ENCODE results near the gene HSPA12B. TPM values are rescaled to one million over a fixed set of nuclear protein-coding genes. Genes with fewer than 3 reads are reported as not detected.

Gene HSPA12B
- total RNA-seq, 1 experiment from 2014 or later, result not detected

DNA sequence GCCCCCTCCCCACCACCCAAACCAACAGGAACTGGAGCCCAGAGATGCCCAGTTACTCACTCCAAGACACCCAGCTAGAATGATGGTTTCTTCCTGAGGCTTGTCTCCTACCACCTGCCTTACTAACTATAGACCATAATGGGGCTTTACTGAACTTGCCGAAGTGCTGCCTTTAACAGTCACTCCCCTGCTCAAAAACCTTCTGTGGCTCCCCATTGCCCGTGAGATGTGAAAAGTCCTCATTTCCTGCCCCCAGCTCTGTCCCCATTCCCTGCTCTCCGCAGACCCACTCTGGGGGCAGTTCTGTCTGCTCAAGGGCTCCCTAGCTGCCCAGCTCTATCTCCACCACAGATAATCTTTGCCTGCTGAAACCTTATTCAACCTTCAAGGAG is 25.0 kb upstream of the HSPA12B start:
- no peaks in the 10 kb centered on the region for H3K27me3 ChIP-seq (ENCODE audit: low read length)
- no peak overlapping the region for H3K4me3 ChIP-seq (ENCODE audit: low read length)
- no peaks in the 10 kb centered on the region for H3K36me3 ChIP-seq (ENCODE audit: insufficient read depth, low read length)
- no peaks in the 10 kb centered on the region for H3K9me3 ChIP-seq (ENCODE audit: low read length)
- no peaks in the 10 kb centered on the region for H3K79me2 ChIP-seq (ENCODE audit: low read length)
- no peaks in the 10 kb centered on the region for H3K4me1 ChIP-seq (ENCODE audit: low read length)
- no peaks in the 10 kb centered on the region; the same call in 1 of the 2 replicates for H4K20me1 ChIP-seq (ENCODE audit: insufficient read depth, low read depth, low read length)
- H3K9me2 ChIP-seq (replicated peaks; ENCODE audit: insufficient read depth, low read length), result no peaks in the 10 kb centered on the region
- no peak overlapping the region for H3K4me2 ChIP-seq (ENCODE audit: low read depth, low read length, poor library complexity, severe bottlenecking)
- no peak overlapping the region for H3K27ac ChIP-seq (ENCODE audit: low read length)
- no peak overlapping the region for H3K9ac ChIP-seq (ENCODE audit: low read length)
- no peak overlapping the region for H2AFZ ChIP-seq (ENCODE audit: low read length)
- no peak for DNase-seq

- no peak for DNase-seq
- no peaks in the 10 kb centered on the region; the same call in 1 of the 2 replicates for H4K20me1 ChIP-seq (ENCODE audit: insufficient read depth, low read depth, low read length)
- H3K9me3 ChIP-seq (ENCODE audit: low read length), result no peaks in the 10 kb centered on the region
- no peak overlapping the region for H2AFZ ChIP-seq (ENCODE audit: low read length)
- H3K79me2 ChIP-seq (ENCODE audit: low read length), result no peaks in the 10 kb centered on the region
- no peaks in the 10 kb centered on the region for H3K4me1 ChIP-seq (ENCODE audit: low read length)
- H3K27ac ChIP-seq (ENCODE audit: low read length), result no peak overlapping the region
- no peaks in the 10 kb centered on the region for H3K36me3 ChIP-seq (ENCODE audit: insufficient read depth, low read length)
- H3K4me3 ChIP-seq (ENCODE audit: low read length), result no peak overlapping the region
- H3K9me2 ChIP-seq (replicated peaks; ENCODE audit: insufficient read depth, low read length), result no peaks in the 10 kb centered on the region
- no peak overlapping the region for H3K4me2 ChIP-seq (ENCODE audit: low read depth, low read length, poor library complexity, severe bottlenecking)
- H3K27me3 ChIP-seq (ENCODE audit: low read length), result no peaks in the 10 kb centered on the region
- H3K9ac ChIP-seq (ENCODE audit: low read length), result no peak overlapping the region
Observed at GRCh38 chr20:3710011-3710466, 22.4 kb upstream of the HSPA12B start.

DNA sequence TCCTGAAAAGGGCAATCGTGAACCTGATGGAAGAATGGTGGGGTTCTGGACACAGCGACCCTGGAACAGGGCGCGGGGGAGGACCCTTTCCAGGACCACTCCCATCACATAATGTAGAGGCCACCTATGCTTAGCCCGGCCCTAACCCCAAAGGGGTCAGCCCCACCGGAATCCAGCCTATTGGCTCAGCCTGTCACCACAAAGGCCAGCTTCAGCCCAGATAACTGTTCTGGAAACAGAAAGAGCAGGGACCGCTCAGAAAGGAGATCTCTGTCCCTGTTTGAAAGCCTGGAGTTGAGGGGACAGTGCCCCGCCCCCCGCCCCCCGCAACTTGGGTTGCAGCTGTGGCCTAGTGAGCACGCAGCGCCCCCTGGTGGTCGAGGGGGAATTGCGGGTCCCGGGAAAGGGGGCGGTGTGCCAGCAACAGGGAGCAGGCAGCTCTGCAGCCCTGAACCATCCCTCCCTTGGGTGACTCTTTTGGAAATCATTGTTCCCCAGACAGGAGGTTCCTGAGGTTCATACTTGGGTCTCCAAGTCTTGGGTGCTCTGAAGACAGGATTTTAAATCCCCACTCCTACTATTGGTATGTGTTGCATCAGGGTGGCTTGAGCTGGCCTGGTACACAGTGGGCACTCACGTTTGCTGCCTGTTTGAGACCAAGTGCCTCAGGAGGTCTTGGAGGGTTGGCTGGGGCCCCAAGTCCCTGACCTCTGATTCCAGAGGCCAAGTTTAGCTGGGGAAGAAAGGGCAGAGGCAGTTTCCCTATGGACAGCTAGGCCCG is 21.6 kb upstream of the HSPA12B start:
- peak; percentile 88 for DNase-seq
- no peak overlapping the region for H3K9ac ChIP-seq (ENCODE audit: low read length)
- H3K9me3 ChIP-seq (ENCODE audit: low read length), result no peaks in the 10 kb centered on the region
- H3K9me2 ChIP-seq (replicated peaks; ENCODE audit: insufficient read depth, low read length), result no peaks in the 10 kb centered on the region
- H3K27me3 ChIP-seq (ENCODE audit: low read length), result no peaks in the 10 kb centered on the region
- no peaks in the 10 kb centered on the region for H3K4me1 ChIP-seq (ENCODE audit: low read length)
- no peak overlapping the region for H2AFZ ChIP-seq (ENCODE audit: low read length)
- no peak overlapping the region for H3K4me3 ChIP-seq (ENCODE audit: low read length)
- no peak overlapping the region for H3K4me2 ChIP-seq (ENCODE audit: low read depth, low read length, poor library complexity, severe bottlenecking)
- H3K79me2 ChIP-seq (ENCODE audit: low read length), result no peaks in the 10 kb centered on the region
- H3K27ac ChIP-seq (ENCODE audit: low read length), result no peak overlapping the region
- no peaks in the 10 kb centered on the region for H4K20me1 ChIP-seq (ENCODE audit: insufficient read depth, low read depth, low read length)
- no peaks in the 10 kb centered on the region for H3K36me3 ChIP-seq (ENCODE audit: insufficient read depth, low read length)

GRCh38 chr20:3711484-3711941 is 21.0 kb upstream of the HSPA12B start:
- Histone ChIP-seq H3K79me2 (ENCODE audit: low read length) (no peaks in the 10 kb centered on the region), H3K4me3 (ENCODE audit: low read length) (no peak overlapping the region), H3K9ac (ENCODE audit: low read length) (no peak overlapping the region), H3K27ac (ENCODE audit: low read length) (no peak overlapping the region), H3K4me1 (ENCODE audit: low read length) (no peaks in the 10 kb centered on the region), H4K20me1 (ENCODE audit: insufficient read depth, low read depth, low read length) (no peaks in the 10 kb centered on the region), H3K9me2 (replicated peaks; ENCODE audit: insufficient read depth, low read length) (no peaks in the 10 kb centered on the region), H3K27me3 (ENCODE audit: low read length) (no peaks in the 10 kb centered on the region), H3K9me3 (ENCODE audit: low read length) (no peaks in the 10 kb centered on the region), H3K4me2 (ENCODE audit: low read depth, low read length, poor library complexity, severe bottlenecking) (no peak overlapping the region), H2AFZ (ENCODE audit: low read length) (no peak overlapping the region), H3K36me3 (ENCODE audit: insufficient read depth, low read length) (no peaks in the 10 kb centered on the region)
- DNase-seq, result no peak

GRCh38 chr20:3712279-3712873 is 20.1 kb upstream of the HSPA12B start, which contains the start of gene SIGLEC1:
Gene SIGLEC1 (minus strand): TSS chr20:3712600. CDS start chr20:3707128, 5,472 bp downstream.
- no peaks in the 10 kb centered on the region for H3K36me3 ChIP-seq (ENCODE audit: insufficient read depth, low read length)
- no peak within 1 kb of the TSS for H2AFZ ChIP-seq (ENCODE audit: low read length)
- H3K4me1 ChIP-seq (ENCODE audit: low read length), result no peaks in the 10 kb centered on the region
- no peak for DNase-seq
- H3K9ac ChIP-seq (ENCODE audit: low read length), result no peak within 1 kb of the TSS
- no peaks in the 10 kb centered on the region for H4K20me1 ChIP-seq (ENCODE audit: insufficient read depth, low read depth, low read length)
- H3K4me2 ChIP-seq (ENCODE audit: low read depth, low read length, poor library complexity, severe bottlenecking), result no peak within 1 kb of the TSS
- H3K9me3 ChIP-seq (ENCODE audit: low read length), result no peaks in the 10 kb centered on the region
- no peaks in the 10 kb centered on the region for H3K79me2 ChIP-seq (ENCODE audit: low read length)
- no peaks in the 10 kb centered on the region for H3K27me3 ChIP-seq (ENCODE audit: low read length)
- no peak within 1 kb of the TSS for H3K4me3 ChIP-seq (ENCODE audit: low read length)
- no peak within 1 kb of the TSS for H3K27ac ChIP-seq (ENCODE audit: low read length)
- H3K9me2 ChIP-seq (replicated peaks; ENCODE audit: insufficient read depth, low read length), result no peaks in the 10 kb centered on the region

DNA sequence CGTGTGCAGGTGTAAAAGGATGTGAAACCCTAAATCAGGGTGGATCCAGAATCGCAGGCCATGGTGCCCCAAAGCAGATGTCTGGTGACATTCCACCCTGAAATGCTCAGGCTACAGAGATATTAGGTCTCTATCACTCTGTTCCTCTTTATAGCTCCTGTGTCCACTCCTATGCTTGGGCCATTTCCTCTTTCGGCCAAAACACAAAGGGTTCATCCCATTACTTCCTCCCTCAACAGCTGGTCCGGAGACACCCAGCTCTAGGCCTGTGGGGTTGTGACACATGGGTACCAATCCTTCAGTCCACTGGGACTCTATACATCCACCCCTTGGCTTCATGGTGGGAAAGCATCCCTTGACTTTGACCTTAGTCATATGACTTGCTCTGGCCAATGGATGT is 18.4 kb upstream of the HSPA12B start:
- H3K79me2 ChIP-seq (ENCODE audit: low read length), result no peaks in the 10 kb centered on the region
- no peak overlapping the region for H3K27ac ChIP-seq (ENCODE audit: low read length)
- H3K36me3 ChIP-seq (ENCODE audit: insufficient read depth, low read length), result no peaks in the 10 kb centered on the region
- H3K4me3 ChIP-seq (ENCODE audit: low read length), result no peak overlapping the region
- H3K4me1 ChIP-seq (ENCODE audit: low read length), result no peaks in the 10 kb centered on the region
- no peak overlapping the region for H2AFZ ChIP-seq (ENCODE audit: low read length)
- no peaks in the 10 kb centered on the region for H3K27me3 ChIP-seq (ENCODE audit: low read length)
- no peaks in the 10 kb centered on the region for H3K9me3 ChIP-seq (ENCODE audit: low read length)
- no peak overlapping the region for H3K4me2 ChIP-seq (ENCODE audit: low read depth, low read length, poor library complexity, severe bottlenecking)
- H4K20me1 ChIP-seq (ENCODE audit: insufficient read depth, low read depth, low read length), result no peaks in the 10 kb centered on the region
- no peak for DNase-seq
- H3K9ac ChIP-seq (ENCODE audit: low read length), result no peak overlapping the region
- no peaks in the 10 kb centered on the region for H3K9me2 ChIP-seq (replicated peaks; ENCODE audit: insufficient read depth, low read length)

DNA sequence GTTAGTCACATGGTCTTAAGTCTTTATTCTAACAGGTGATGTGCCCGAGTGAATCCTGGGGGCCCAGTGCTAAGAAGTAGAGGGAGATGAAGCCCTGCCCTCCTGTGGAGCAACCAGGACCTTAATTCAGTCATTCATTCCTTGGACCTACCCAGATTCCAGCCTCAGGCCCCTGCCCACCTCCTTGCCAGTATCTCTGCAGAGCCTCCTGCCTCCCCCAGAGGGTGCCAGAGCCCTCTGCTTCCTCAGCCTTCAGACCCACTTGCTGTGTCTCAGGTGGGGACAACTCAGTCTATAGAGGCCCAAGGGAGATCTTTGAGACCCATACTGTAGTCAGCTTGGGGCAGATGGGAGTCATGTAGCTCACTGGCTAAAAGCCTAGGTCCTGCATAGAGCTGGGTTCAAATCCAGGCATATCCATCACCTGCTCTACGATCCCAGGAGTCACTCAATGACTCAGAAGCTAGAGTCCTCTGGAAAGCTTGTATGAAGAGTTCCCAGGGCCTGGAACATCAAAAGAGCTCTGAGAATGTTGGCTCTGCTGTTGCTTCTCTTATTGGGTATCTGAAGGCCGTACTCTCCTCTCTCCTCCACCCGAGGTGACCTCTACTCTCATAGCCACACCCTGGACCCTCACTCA is 16.2 kb upstream of the HSPA12B start:
- Histone ChIP-seq H3K4me3 (ENCODE audit: low read length) (no peak overlapping the region), H3K9me3 (ENCODE audit: low read length) (no peaks in the 10 kb centered on the region), H3K9ac (ENCODE audit: low read length) (no peak overlapping the region), H3K27ac (ENCODE audit: low read length) (no peak overlapping the region), H3K79me2 (ENCODE audit: low read length) (no peaks in the 10 kb centered on the region), H2AFZ (ENCODE audit: low read length) (no peak overlapping the region), H3K36me3 (ENCODE audit: insufficient read depth, low read length) (no peaks in the 10 kb centered on the region), H3K27me3 (ENCODE audit: low read length) (no peaks in the 10 kb centered on the region), H3K4me2 (ENCODE audit: low read depth, low read length, poor library complexity, severe bottlenecking) (no peak overlapping the region), H4K20me1 (ENCODE audit: insufficient read depth, low read depth, low read length) (no peaks in the 10 kb centered on the region), H3K4me1 (ENCODE audit: low read length) (no peaks in the 10 kb centered on the region), H3K9me2 (replicated peaks; ENCODE audit: insufficient read depth, low read length) (no peaks in the 10 kb centered on the region)
- peak; percentile 86 for DNase-seq

GRCh38 chr20:3719046-3719445 is 13.4 kb upstream of the HSPA12B start:
- no peak overlapping the region for H2AFZ ChIP-seq (ENCODE audit: low read length)
- H4K20me1 ChIP-seq (ENCODE audit: insufficient read depth, low read depth, low read length), result no peaks in the 10 kb centered on the region
- no peaks in the 10 kb centered on the region for H3K79me2 ChIP-seq (ENCODE audit: low read length)
- H3K4me2 ChIP-seq (ENCODE audit: low read depth, low read length, poor library complexity, severe bottlenecking), result no peak overlapping the region
- no peak overlapping the region for H3K27ac ChIP-seq (ENCODE audit: low read length)
- H3K36me3 ChIP-seq (ENCODE audit: insufficient read depth, low read length), result no peaks in the 10 kb centered on the region
- DNase-seq, result no peak
- H3K9me3 ChIP-seq (ENCODE audit: low read length), result no peaks in the 10 kb centered on the region
- no peaks in the 10 kb centered on the region for H3K4me1 ChIP-seq (ENCODE audit: low read length)
- no peaks in the 10 kb centered on the region for H3K27me3 ChIP-seq (ENCODE audit: low read length)
- no peak overlapping the region for H3K4me3 ChIP-seq (ENCODE audit: low read length)
- H3K9me2 ChIP-seq (replicated peaks; ENCODE audit: insufficient read depth, low read length), result no peaks in the 10 kb centered on the region
- no peak overlapping the region for H3K9ac ChIP-seq (ENCODE audit: low read length)
